Mesendoderm (in vitro differentiated cells): Measurements from ENCODE around the gene CORO2B.

Experiments
- DNase-seq: peaks from one replicate; pipeline ENCODE4 v3.0.0; 2013
- H2AK5ac ChIP-seq: 2 replicates; pipeline ENCODE4 v1.6.1; 2013; ENCODE audit warnings: low read length, inconsistent platforms
- H2BK120ac ChIP-seq: 2 replicates; pipeline ENCODE4 v1.6.1; 2013; ENCODE audit warnings: low read depth, mild to moderate bottlenecking, low read length, moderate library complexity, mixed read lengths
- H2BK15ac ChIP-seq: replicated peaks from 2 replicates; pipeline ENCODE4 v1.6.1; 2013; ENCODE audit warnings: low read depth, mild to moderate bottlenecking, moderate library complexity
- H2BK5ac ChIP-seq: 2 replicates; pipeline ENCODE4 v1.6.1; 2013; ENCODE audit warnings: low read length, inconsistent platforms
- H3K18ac ChIP-seq: 2 replicates; pipeline ENCODE4 v1.6.1; 2013; ENCODE audit warnings: mild to moderate bottlenecking, low read length, mixed read lengths
- H3K23ac ChIP-seq: one replicate; pipeline ENCODE4 v1.6.1; 2013; ENCODE audit warnings: low read length
- H3K27ac ChIP-seq: 2 replicates; pipeline ENCODE4 v1.5.1; 2013; ENCODE audit warnings: low read depth, mild to moderate bottlenecking, inconsistent platforms, low read length, moderate library complexity
- H3K27me3 ChIP-seq: 2 replicates; pipeline ENCODE4 v1.6.1; 2013; ENCODE audit warnings: low read length, control low read depth, mild to moderate bottlenecking, inconsistent platforms; ENCODE audit not compliant: insufficient read depth, poor library complexity
- H3K36me3 ChIP-seq: 2 replicates; pipeline ENCODE4 v1.6.1; 2013; ENCODE audit warnings: low read length, inconsistent platforms; ENCODE audit not compliant: control insufficient read depth, insufficient read depth
- H3K4ac ChIP-seq: one replicate; pipeline ENCODE4 v1.6.1; 2013; ENCODE audit warnings: low read depth, mild to moderate bottlenecking, low read length, moderate library complexity
- H3K4me1 ChIP-seq: 2 replicates; pipeline ENCODE4 v1.6.1; 2013; ENCODE audit warnings: low read depth, low read length, inconsistent platforms; ENCODE audit not compliant: control insufficient read depth
- H3K4me2 ChIP-seq: 2 replicates; pipeline ENCODE4 v1.6.1; 2013; ENCODE audit warnings: low read length
- H3K4me3 ChIP-seq: 2 replicates; pipeline ENCODE4 v1.5.1; 2013; ENCODE audit warnings: mild to moderate bottlenecking, low read length
- H3K56ac ChIP-seq: one replicate; pipeline ENCODE4 v1.6.1; 2013; ENCODE audit warnings: low read length
- H3K79me1 ChIP-seq: 2 replicates; pipeline ENCODE4 v1.6.1; 2013; ENCODE audit warnings: low read length, inconsistent platforms
- H3K79me2 ChIP-seq: 2 replicates; pipeline ENCODE4 v1.6.1; 2013; ENCODE audit warnings: mild to moderate bottlenecking, low read length; ENCODE audit not compliant: control insufficient read depth, insufficient read depth
- H3K9ac ChIP-seq: 2 replicates; pipeline ENCODE4 v1.6.1; 2013; ENCODE audit warnings: low read length, inconsistent platforms
- H4K5ac ChIP-seq: one replicate; pipeline ENCODE4 v1.6.1; 2013; ENCODE audit warnings: low read length
- H4K8ac ChIP-seq: one replicate; pipeline ENCODE4 v1.6.1; 2013; ENCODE audit warnings: low read depth, mild to moderate bottlenecking, control low read depth, low read length, moderate library complexity
- WGBS: extraction: QIAGEN DNeasy Blood & Tissue Kit; methylation state at CpG from one replicate; pipeline ENCODE4 v1.1.7; 2013; ENCODE audit warnings: low lambda C conversion rate, missing lambda C conversion rate; ENCODE audit not compliant: insufficient coverage; ENCODE audit errors: extremely low coverage; 5-methylcytosine and 5-hydroxymethylcytosine counted together

CORO2B gene

DNA sequence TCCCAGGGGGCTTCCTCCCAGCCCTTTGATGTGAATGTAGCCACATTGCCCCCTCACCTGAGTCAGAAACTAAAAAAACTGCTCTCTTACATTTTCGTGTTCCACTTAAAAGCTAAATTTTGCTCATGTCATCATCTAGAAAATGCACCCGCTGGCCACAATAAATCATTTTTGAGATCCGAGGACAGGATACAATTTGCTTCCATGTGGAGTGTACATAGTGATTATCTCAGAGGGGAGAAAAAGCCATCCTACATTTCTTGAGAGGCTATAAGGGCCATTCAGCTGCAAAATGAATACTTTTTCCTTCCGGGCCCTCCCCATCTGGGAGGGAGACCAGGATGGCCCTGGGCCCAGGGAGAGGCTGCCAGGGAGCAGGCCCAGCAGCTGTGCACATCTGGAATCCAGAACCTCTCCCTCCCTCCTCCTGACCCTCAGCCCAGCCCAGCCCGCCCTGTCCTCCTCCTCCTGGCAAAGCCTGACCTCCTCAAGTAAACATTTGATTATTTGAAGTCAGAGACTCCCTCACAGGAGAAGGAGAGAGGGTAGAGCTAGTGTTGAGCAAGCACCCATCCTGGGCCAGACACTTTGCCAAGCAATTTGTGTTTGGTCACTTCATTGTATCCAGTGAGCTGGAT is 59.1 kb downstream of the CORO2B start:
- Histone ChIP-seq H3K4me3 (no peak overlapping the region), H3K27me3 (no peaks in the 10 kb centered on the region), H2AK5ac (no peak overlapping the region), H2BK120ac (no peak overlapping the region), H3K18ac (no peak overlapping the region), H3K36me3 (no peaks in the 10 kb centered on the region), H3K56ac (no peak overlapping the region), H3K4me1 (peaks cover 2% of the 10 kb centered on the region), H2BK15ac (no peak overlapping the region), H4K8ac (no peak overlapping the region), H3K4ac (no peak overlapping the region), H3K27ac (no peak overlapping the region), H2BK5ac (no peak overlapping the region), H3K9ac (no peak overlapping the region), H3K23ac (no peak overlapping the region), H4K5ac (no peak overlapping the region), H3K79me2 (no peaks in the 10 kb centered on the region), H3K79me1 (no peaks in the 10 kb centered on the region), H3K4me2 (no peak overlapping the region)
- WGBS: no CpG with 5 or more reads among the region's 5 CpGs
- DNase-seq: no peak

DNA sequence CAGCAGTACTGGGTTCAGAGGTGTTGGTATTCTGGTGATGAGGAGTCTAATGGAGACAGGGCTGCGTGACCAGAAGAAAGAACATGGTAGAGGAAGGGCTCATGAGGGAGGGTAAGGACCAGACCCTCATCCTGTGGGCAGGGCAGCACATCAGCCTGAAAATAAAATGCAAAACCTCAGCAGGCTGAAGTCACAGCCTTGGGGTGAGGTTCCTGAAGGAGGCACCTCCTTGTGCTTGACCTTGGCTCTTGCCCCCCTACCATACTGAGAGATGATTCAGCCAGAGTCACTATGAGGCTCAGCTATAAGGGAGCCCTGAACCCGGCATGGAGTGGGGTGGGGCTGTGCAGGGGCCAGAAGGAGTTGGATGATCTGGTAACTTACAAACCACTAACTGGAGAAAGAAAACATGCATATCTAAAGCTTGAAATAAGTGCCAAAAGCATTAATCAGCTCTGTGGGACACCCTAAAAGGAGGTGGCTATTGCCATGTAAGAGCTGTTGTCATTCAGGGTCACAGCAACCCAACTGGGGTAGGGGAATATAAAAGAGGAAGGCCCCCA is 60.2 kb downstream of the CORO2B start:
- WGBS: no CpG with 5 or more reads among the region's 2 CpGs
- Histone ChIP-seq H2BK5ac (no peak overlapping the region), H3K4me1 (peaks cover 3% of the 10 kb centered on the region)

DNA sequence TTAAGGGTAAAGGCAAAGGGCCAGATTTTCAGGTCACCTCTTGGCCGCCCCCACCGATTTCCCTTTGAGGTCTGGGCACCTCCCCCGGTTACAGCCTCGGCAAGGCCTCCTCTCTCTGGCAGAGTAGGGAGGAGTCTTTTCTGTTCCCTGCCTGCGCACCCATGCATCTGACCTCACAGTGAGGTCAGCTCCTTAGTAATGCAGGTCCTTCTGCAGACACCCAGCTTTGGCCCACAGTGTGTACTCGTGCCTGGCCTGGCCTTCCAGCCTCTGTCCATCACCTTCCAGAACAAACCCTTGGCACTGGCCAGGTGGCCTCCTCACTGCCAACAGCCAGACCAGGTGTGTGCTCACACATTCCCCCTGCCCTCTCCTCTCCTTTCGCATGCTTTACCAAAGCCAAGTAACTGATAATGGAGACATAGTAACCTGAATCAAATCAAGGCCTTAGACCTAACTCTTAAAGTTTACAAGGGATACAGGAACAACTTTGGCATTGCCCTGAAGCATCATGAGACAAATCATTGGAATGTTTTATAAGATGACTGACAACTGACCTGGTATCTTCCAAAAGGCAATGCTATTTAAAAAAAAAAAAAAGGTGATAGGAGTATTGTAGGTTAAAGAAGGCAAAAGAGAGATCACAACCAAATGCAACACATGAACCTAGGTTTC is 61.3 kb downstream of the CORO2B start:
- no peak overlapping the region for H4K5ac ChIP-seq
- no peak overlapping the region for H3K4me2 ChIP-seq
- H3K18ac ChIP-seq: no peak overlapping the region
- H3K36me3 ChIP-seq: no peaks in the 10 kb centered on the region
- no peaks in the 10 kb centered on the region for H3K79me2 ChIP-seq
- H2BK5ac ChIP-seq: no peak overlapping the region
- DNase-seq: no peak
- H3K4me3 ChIP-seq: no peak overlapping the region
- H3K79me1 ChIP-seq: no peaks in the 10 kb centered on the region
- no peak overlapping the region for H3K4ac ChIP-seq
- WGBS: no CpG with 5 or more reads among the region's 7 CpGs
- H3K27ac ChIP-seq: no peak overlapping the region
- no peak overlapping the region for H2AK5ac ChIP-seq
- H3K9ac ChIP-seq: no peak overlapping the region
- no peak overlapping the region for H4K8ac ChIP-seq
- H2BK120ac ChIP-seq: no peak overlapping the region
- H2BK15ac ChIP-seq: no peak overlapping the region
- H3K56ac ChIP-seq: no peak overlapping the region
- H3K27me3 ChIP-seq: no peaks in the 10 kb centered on the region
- no peak overlapping the region for H3K23ac ChIP-seq
- H3K4me1 ChIP-seq: peaks cover 3% of the 10 kb centered on the region

More for the DNA sequence above, 60.2 kb downstream of the CORO2B start:
- no peak overlapping the region for H4K8ac ChIP-seq
- H3K36me3 ChIP-seq: no peaks in the 10 kb centered on the region
- no peaks in the 10 kb centered on the region for H3K27me3 ChIP-seq
- no peak overlapping the region for H3K23ac ChIP-seq
- no peaks in the 10 kb centered on the region for H3K79me2 ChIP-seq
- no peak overlapping the region for H3K4ac ChIP-seq
- no peak overlapping the region for H2AK5ac ChIP-seq
- H3K4me2 ChIP-seq: no peak overlapping the region
- no peak overlapping the region for H4K5ac ChIP-seq
- H3K9ac ChIP-seq: no peak overlapping the region
- no peak overlapping the region for H3K4me3 ChIP-seq
- no peak overlapping the region for H3K27ac ChIP-seq
- H3K18ac ChIP-seq: no peak overlapping the region
- no peak overlapping the region for H2BK15ac ChIP-seq
- DNase-seq: no peak
- H3K79me1 ChIP-seq: no peaks in the 10 kb centered on the region
- H2BK120ac ChIP-seq: no peak overlapping the region
- no peak overlapping the region for H3K56ac ChIP-seq

DNA sequence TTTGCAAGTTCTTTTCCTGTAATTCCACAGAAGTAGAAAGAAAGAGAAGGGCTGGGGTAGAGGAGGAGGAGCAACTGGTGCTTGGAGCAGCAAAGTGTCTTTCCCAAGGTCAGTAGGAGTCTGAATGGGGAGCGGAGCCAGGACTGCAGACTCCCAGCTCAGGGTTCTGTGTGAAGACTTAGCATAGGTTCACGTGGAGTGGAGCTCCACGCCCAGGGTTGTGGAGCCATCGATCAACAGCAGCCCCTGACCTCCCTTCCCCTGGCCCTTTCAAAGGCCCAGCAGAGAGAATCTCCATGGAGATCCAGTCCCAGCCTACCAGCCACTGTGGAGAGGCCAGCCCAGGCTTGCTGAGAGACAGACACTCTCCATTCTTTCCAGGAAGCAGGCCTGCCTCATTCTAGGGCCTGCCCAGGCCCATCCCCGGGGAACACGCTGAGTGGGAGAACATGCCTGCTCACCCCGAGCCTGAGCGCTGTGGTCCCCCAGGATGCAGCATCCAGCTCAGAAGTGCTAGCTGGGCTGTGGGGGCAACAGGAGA is 62.1 kb downstream of the CORO2B start:
- Histone ChIP-seq H3K4ac (no peak overlapping the region), H3K9ac (no peak overlapping the region), H3K27me3 (no peaks in the 10 kb centered on the region), H3K18ac (no peak overlapping the region), H3K56ac (peak overlapping the region; percentile 52), H3K4me3 (no peak overlapping the region), H2BK120ac (no peak overlapping the region), H3K4me2 (no peak overlapping the region), H3K27ac (no peak overlapping the region), H3K79me2 (no peaks in the 10 kb centered on the region), H3K23ac (no peak overlapping the region), H4K8ac (no peak overlapping the region), H2BK15ac (no peak overlapping the region), H4K5ac (no peak overlapping the region), H2AK5ac (no peak overlapping the region), H2BK5ac (no peak overlapping the region), H3K36me3 (no peaks in the 10 kb centered on the region), H3K4me1 (peaks cover 3% of the 10 kb centered on the region), H3K79me1 (no peaks in the 10 kb centered on the region)
- DNase-seq: no peak
- no CpG with 5 or more reads among the region's 8 CpGs for WGBS

DNA sequence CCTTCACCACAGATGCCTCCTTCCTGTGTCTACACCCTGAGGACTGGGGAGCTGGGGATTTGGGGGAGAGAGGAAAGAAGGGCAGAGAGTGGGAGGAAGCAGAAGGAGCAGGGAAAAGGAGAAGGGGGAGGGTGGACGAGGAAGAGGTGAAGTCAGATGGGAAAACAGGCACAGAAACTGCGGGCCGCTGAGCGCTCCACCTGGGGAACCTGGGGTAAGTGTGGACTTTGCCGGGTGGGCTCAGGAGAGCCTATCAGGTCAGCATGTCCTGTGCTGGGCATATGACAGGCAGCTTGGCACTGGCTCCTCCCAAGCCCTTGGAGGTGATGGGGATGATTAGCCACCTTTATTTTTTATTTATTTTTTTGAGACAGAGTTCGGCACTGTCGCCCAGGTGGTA is 62.6 kb downstream of the CORO2B start:
- Histone ChIP-seq H4K5ac (no peak overlapping the region), H3K4me3 (no peak overlapping the region), H3K79me1 (no peaks in the 10 kb centered on the region), H3K27me3 (no peaks in the 10 kb centered on the region), H3K23ac (no peak overlapping the region), H3K56ac (no peak overlapping the region), H4K8ac (no peak overlapping the region), H3K9ac (no peak overlapping the region), H2AK5ac (no peak overlapping the region), H2BK5ac (no peak overlapping the region), H2BK15ac (no peak overlapping the region), H3K4me2 (no peak overlapping the region), H3K18ac (no peak overlapping the region), H3K27ac (no peak overlapping the region), H2BK120ac (no peak overlapping the region), H3K79me2 (no peaks in the 10 kb centered on the region), H3K4me1 (peaks cover 3% of the 10 kb centered on the region), H3K36me3 (no peaks in the 10 kb centered on the region), H3K4ac (no peak overlapping the region)
- DNase-seq: no peak
- no CpG with 5 or more reads among the region's 7 CpGs for WGBS
